KMS-11 (cell line): Measurements from ENCODE around the gene GPX5.

Experiments
- H2AFZ ChIP-seq: fragments of 200-600 bp; sonication (generic); 2 replicates; pipeline ENCODE4 v1.6.1; 2016; ENCODE audit warnings: antibody characterized with exemption, mixed run types, low read depth
- H3K27ac ChIP-seq: fragments of 200-600 bp; sonication (generic); 2 replicates; pipeline ENCODE4 v1.6.1; 2016; ENCODE audit warnings: mild to moderate bottlenecking, mixed run types
- H3K27me3 ChIP-seq: fragments of 200-600 bp; sonication (generic); 2 replicates; pipeline ENCODE4 v1.6.1; 2017; ENCODE audit warnings: mild to moderate bottlenecking, low read depth, mixed run types, moderate library complexity; ENCODE audit not compliant: insufficient read depth
- H3K36me3 ChIP-seq: fragments of 200-600 bp; sonication (generic); 2 replicates; pipeline ENCODE4 v1.6.1; 2017; ENCODE audit warnings: mild to moderate bottlenecking, mixed run types; ENCODE audit not compliant: insufficient read depth
- H3K4me1 ChIP-seq: fragments of 200-600 bp; sonication (generic); 2 replicates; pipeline ENCODE4 v1.6.1; 2016; ENCODE audit warnings: mild to moderate bottlenecking, low read depth, mixed run types; ENCODE audit not compliant: poor library complexity, severe bottlenecking
- H3K4me2 ChIP-seq: fragments of 200-600 bp; sonication (generic); 2 replicates; pipeline ENCODE4 v1.7.0; 2016; ENCODE audit warnings: mild to moderate bottlenecking, mixed run types
- H3K4me3 ChIP-seq: fragments of 200-600 bp; sonication (generic); IDR thresholded peaks from 2 replicates; pipeline ENCODE4 v1.6.1; 2017; ENCODE audit warnings: low read depth, low read length, mixed read lengths; ENCODE audit not compliant: insufficient read depth
- H3K79me2 ChIP-seq: fragments of 200-600 bp; sonication (generic); 2 replicates; pipeline ENCODE4 v1.6.1; 2016; ENCODE audit warnings: low read depth, mixed run types; ENCODE audit not compliant: insufficient read depth
- H3K9ac ChIP-seq: fragments of 200-600 bp; sonication (generic); 2 replicates; pipeline ENCODE4 v1.6.1; 2016; ENCODE audit warnings: mild to moderate bottlenecking, mixed run types
- H4K20me1 ChIP-seq: fragments of 200-600 bp; sonication (generic); 2 replicates; pipeline ENCODE4 v1.6.1; 2016; ENCODE audit warnings: mild to moderate bottlenecking, mixed run types; ENCODE audit not compliant: insufficient read depth
- TF ChIP-seq, protein P1 (sequence below): fragments of 200-600 bp; sonication (generic); conservative IDR thresholded peaks from 2 replicates; pipeline ENCODE4 v1.6.1; 2017; ENCODE audit warnings: low read depth, mild to moderate bottlenecking, antibody characterized with exemption, low read length, moderate library complexity, mixed read lengths

GPX5 gene

DNA sequence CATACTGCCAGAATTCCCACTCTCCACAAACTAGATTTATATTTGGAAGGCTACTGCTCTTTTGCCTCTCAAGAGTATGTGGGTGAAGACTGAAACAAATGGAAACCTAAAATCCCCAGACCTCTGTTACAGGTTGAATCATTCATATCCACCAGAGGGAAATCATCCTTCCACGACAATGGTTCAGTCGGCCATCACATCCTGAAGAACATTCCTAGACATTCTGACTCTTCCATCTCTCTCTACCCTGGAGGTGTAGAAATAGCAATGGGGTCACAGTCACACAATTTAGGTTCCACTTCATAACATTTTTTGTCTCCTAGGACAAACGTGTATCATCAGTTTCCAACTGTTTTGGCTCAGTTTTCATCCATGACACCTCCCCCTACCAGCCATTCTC is 8.6 kb downstream of the GPX5 start:
- no peaks in the 10 kb centered on the region for H4K20me1 ChIP-seq
- TF ChIP-seq, protein P1, sequence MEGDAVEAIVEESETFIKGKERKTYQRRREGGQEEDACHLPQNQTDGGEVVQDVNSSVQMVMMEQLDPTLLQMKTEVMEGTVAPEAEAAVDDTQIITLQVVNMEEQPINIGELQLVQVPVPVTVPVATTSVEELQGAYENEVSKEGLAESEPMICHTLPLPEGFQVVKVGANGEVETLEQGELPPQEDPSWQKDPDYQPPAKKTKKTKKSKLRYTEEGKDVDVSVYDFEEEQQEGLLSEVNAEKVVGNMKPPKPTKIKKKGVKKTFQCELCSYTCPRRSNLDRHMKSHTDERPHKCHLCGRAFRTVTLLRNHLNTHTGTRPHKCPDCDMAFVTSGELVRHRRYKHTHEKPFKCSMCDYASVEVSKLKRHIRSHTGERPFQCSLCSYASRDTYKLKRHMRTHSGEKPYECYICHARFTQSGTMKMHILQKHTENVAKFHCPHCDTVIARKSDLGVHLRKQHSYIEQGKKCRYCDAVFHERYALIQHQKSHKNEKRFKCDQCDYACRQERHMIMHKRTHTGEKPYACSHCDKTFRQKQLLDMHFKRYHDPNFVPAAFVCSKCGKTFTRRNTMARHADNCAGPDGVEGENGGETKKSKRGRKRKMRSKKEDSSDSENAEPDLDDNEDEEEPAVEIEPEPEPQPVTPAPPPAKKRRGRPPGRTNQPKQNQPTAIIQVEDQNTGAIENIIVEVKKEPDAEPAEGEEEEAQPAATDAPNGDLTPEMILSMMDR: no peak
- H3K4me1 ChIP-seq: no peaks in the 10 kb centered on the region
- H3K27ac ChIP-seq: no peak overlapping the region
- H3K4me2 ChIP-seq: no peak overlapping the region
- no peak overlapping the region for H3K4me3 ChIP-seq
- H3K27me3 ChIP-seq: no peaks in the 10 kb centered on the region
- no peak overlapping the region for H3K9ac ChIP-seq
- H3K79me2 ChIP-seq: no peaks in the 10 kb centered on the region
- H2AFZ ChIP-seq: no peak overlapping the region
- no peaks in the 10 kb centered on the region for H3K36me3 ChIP-seq

- TF ChIP-seq, protein P1: no peak
- no peak overlapping the region for H3K27ac ChIP-seq
- no peaks in the 10 kb centered on the region for H3K36me3 ChIP-seq
- no peaks in the 10 kb centered on the region for H3K4me1 ChIP-seq
- H2AFZ ChIP-seq: no peak overlapping the region
- H3K9ac ChIP-seq: no peak overlapping the region
- H3K4me3 ChIP-seq: no peak overlapping the region
- H4K20me1 ChIP-seq: no peaks in the 10 kb centered on the region
- no peaks in the 10 kb centered on the region for H3K79me2 ChIP-seq
- no peaks in the 10 kb centered on the region for H3K27me3 ChIP-seq
- H3K4me2 ChIP-seq: no peak overlapping the region
These were observed 9.2 kb downstream of the GPX5 start for GRCh38 chr6:28534875-28535274.

- Histone ChIP-seq H4K20me1 (no peaks in the 10 kb centered on the region), H3K4me2 (no peak overlapping the region), H3K9ac (no peak overlapping the region), H2AFZ (no peak overlapping the region), H3K36me3 (no peaks in the 10 kb centered on the region), H3K27ac (no peak overlapping the region), H3K4me3 (no peak overlapping the region), H3K79me2 (no peaks in the 10 kb centered on the region), H3K4me1 (no peaks in the 10 kb centered on the region), H3K27me3 (no peaks in the 10 kb centered on the region)
- TF ChIP-seq, protein P1: no peak
These were observed 11.4 kb downstream of the GPX5 start for GRCh38 chr6:28537065-28537464.

DNA sequence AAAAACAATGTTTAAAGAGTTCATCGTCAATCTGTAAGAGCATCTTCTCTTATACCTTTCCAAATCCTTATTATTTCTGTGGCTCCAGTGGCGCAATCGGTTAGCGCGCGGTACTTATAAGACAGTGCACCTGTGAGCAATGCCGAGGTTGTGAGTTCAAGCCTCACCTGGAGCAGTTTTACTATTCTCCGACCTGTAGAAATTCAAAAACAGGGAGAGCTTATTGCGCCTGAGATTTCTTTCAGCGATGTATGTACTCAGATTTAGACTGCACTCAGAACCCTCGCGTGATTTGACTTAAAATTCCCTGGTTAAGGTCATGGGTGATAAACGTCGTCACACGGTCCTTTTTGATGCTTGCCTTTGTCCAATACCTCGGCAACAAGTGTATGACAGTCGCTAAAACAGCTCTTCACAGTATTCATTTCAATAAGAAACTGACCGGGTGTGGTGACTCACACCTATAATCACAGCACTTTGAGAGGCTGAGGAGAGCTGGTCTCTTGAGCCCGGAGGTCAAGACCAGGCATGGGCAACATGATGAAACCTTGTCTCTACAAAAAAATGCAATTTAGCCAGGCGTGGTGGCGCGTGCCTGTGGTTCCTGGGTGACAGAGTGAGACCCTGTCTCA is 11.9 kb downstream of the GPX5 start:
- H3K27me3 ChIP-seq: no peaks in the 10 kb centered on the region
- H2AFZ ChIP-seq: no peak overlapping the region
- no peaks in the 10 kb centered on the region for H3K79me2 ChIP-seq
- no peaks in the 10 kb centered on the region for H3K4me1 ChIP-seq
- no peaks in the 10 kb centered on the region for H3K36me3 ChIP-seq
- H3K9ac ChIP-seq: no peak overlapping the region
- H4K20me1 ChIP-seq: no peaks in the 10 kb centered on the region
- H3K4me2 ChIP-seq: no peak overlapping the region
- no peak overlapping the region for H3K27ac ChIP-seq
- H3K4me3 ChIP-seq: no peak overlapping the region
- TF ChIP-seq, protein P1: no peak
